Ishikawa (cell line): ENCODE results near the gene TATDN3.

ENCODE experiments used
- EGR1 ChIP-seq: IDR thresholded peaks from 2 replicates; pipeline ENCODE4 v1.6.1; 2012
- EP300 ChIP-seq: IDR thresholded peaks from 2 replicates; pipeline ENCODE4 v1.6.1; 2012; ENCODE audit warnings: borderline replicate concordance

GRCh38 chr1:212760126-212760823 lies 31.4 kb upstream of the TATDN3 start:
- TF ChIP-seq EGR1 (no peak), EP300 (no peak)
